HG02973 (cell line): ENCODE data around the gene PLEKHG2.

Experiments
- ATAC-seq: cut with Tn5 transposase; IDR thresholded peaks from one replicate; pipeline ENCODE4 v1.9.1; 2021; ENCODE audit warnings: moderate library complexity; ENCODE audit not compliant: unreplicated experiment

The PLEKHG2 gene

DNA sequence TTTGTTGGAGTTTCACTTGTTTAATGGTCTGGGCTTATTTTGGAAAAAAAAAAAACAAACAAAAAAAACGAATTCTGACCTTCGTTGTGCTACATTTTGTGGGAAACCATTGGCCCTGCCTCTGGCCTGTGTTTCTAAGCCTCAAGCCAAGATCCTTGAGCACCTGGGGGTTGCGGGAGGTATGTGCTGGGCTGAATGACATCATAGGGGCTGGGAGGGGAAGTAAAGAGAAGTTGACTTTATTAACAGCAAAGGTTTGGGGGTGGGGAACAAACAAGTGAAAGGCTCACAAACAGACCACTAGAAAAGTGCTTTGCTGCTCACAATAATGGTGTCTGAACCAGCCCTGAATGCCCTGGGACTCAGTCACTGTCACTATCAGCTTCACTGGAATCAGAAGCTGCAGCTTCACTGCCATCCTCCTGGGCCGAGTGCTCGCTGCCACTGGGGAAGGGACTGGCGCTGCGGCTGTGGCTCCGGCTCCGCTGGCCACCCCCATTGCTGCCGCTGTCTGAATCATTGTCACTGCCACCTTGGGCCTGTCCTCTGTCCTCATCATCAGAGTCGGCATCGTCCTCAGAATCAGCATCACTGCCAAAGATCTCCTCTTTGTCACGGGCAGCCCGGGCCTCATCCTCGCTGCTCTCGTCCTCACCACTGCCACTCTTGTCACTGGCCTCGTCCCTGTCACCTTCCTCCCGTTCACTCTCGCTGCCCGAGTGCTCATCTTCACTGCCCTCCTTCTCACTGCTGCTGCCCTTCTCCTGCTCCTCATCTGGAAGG lies 26.6 kb upstream of the PLEKHG2 start:
- ATAC-seq: no peak

DNA sequence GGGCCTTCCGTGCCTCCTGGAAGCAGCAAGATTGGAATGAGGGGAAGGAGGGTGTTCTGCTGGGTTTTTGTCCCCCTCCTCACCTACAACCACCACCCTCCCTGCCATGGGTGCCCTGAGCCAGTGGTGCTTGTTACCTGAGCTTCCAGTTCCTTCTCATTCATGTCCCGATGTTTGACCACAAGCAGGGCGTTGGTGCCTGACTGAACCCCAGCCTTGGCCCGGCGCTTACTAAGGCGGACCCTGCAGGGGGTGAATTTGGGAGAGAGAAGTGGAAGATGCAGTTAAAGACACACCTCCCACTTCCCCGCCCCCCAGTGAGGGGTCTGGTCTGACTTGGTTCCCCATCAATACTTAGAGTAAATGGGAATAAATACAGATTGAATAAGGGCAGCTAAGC lies 25.9 kb upstream of the PLEKHG2 start:
- no peak for ATAC-seq

DNA sequence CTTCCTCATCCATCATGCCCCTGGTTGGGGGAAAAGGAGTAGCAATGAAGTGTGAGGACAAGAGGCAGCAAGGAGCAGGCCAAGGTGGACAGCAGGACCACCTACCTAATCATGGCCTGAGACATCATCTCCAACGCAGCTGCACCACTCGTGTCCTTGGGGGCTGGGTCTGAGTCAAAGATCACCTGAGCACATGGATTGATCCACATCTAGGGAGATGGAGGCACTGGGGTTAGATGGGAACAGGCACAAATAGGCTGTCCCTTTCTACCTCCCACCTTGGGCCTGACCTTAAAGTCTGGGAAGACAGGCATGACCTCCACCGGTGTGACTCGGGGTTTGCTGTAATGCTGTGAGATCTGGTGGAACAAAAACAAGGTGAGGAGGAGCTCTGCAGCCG lies 23.8 kb upstream of the PLEKHG2 start:
- ATAC-seq: no peak

DNA sequence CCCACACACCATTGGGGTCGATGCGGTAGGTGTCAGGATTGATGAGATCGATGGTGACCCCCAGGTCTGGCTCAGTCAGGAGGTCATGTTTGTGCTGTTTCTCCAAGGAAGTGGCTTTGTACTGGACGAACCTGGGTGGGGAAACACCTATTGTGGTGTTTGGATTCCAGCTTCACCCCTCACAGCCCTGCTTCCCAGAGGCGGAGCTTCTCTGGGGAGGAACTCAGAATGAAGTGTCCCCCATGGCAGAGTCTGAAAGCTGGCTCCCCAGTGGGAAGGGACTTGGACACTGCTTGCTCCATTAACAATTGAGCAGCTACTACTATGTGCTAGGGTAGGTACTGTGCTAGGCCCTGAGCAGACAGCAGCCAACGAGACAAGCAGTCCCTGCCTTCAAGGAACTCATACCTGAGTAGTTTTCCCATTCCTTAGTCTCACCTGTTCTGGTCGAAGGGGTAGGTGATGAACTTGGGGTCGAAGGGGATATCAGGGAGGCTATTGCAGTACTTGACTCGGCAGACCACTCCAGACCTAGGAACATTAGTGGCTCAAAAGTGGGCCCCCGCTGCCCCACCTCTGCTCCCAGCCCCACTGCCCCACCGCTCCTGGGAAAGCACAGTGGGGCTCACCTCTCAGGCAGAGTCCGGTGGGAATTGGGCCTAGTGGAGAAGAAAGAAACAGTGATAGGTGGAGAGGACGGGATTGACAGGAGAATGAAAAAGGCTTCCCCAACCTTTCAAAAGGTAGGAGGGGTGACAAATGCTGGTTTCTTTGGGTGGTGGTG lies 22.6 kb upstream of the PLEKHG2 start:
- no peak for ATAC-seq

DNA sequence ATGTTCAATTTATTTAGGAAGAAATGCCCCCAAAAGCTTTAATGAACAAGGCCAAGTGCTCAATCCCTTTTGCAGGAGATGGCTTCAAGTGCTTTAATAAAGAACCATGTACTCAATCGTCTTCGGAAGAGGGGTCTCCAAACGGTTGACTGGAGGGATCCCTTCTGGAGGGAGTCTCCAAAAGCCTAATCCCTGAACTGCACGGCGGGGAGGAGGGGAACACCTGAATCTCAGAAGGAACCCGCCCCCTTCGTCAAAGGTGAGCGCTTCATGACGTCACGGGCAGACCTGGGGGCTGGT lies 22.1 kb upstream of the PLEKHG2 start:
- no peak for ATAC-seq

DNA sequence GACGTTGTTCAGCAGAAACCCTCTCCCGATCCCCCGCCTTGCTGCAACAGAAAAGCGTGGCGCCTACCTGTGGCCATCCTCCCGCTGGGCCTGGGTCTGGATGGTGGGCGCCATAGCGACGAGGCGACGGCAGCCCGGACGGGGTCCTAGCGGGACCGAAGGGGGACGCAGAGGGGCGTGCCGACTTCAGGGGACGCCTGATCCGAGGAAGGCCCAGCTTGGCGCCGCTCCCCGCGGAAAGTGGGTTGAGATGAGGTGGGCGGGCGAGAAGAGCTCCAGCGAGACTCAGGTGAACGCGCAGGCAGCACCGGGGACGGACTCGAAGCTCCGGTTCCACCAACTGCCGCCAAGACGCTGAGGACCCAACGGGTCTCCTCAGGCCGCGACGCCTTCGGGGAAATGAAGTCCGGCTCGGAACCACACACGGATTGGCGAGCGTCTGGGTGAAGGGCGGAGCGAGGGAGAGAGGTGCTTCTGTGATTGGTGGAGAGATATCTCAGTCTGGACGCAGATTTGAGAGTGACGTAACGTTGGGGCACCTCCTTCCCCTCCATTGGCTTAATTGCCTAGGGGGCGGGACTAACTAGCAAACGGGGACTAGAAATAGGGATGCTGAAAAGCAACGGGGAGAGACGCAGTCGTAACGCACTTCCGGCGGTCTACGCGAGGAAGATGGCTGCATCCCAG lies 21.6 kb upstream of the PLEKHG2 start, which contains the start of the genes MED29 and PAF1:
Gene MED29 (plus strand): TSS at position 628 of the 687 bp plus-strand sequence. CDS start 45 bp downstream, at position 673.
Gene PAF1 (minus strand): TSS at position 356 of the 687 bp plus-strand sequence. CDS start 242 bp downstream, at position 114.
- ATAC-seq: peak; percentile 85

DNA sequence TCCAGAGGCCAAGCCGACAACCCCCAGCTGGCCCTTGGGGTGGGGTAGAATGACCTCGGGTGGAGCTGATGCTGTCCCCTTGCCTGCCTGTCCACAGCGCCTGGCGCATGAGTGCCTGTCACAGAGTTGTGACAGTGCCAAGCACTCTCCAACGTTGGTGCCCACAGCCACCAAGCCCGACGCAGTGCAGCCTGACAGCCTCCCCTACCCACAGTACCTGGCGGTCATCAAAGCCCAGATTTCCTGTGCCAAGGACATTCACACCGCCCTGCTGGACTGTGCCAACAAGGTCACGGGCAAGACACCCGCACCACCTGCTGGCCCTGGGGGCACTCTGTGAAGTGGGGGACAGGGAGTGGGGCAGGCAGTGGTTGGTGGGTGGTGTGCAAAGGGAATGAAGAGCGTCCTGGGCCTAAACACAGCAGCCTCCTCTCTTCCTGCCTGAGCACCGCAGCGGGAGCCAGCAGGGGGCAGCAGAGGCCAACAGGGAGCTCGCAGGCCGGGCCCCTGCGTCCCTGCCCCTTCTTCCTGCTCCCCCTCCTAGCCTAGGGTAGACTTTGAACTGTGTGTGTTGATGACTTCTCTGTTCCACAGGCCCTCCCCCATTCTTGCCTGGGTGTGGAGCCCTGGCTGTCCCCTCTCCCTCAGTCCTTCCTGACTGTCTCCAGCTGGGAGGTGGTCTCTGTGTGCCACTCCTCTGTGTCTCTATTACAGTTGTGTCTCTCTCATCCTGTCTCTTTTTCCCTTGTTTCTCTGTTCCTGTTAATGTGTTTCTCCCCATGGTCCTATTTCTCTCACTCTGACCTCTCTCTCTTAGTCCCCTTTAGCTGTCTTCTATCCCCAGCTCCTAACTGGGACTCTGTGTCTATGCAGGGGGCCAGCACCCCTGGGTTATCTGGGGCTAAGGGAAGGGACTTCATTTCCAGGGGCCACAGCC lies 14.8 kb upstream of the PLEKHG2 start:
- peak; percentile 37 for ATAC-seq

DNA sequence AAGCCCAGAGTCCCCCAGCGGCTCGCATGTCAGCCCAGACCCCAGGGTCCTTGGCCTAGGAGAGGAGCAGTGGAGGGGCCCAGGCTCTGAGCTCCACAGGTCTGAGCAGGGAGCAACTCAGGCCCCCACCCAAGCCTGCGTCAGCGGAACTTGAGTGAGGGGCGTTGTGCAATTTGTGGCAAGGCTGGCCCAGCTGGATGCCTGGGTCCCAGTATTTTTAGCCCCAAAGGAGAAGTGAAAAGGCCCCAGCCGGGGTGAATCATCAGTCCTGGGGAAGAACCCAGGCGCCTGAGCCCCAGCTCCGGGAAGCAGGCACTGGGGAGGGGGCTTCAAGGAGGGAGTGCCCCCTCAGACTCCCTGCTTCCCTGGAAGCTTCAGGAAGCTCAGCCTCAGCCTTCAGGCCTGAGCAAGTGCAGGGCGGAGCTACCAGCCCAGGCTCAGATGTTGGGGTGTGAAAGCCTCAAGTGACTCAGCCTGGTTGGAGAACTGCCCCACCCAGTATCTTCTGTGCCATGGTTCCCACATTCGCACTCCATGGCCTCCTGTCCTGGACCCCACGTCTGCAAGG lies 14.1 kb upstream of the PLEKHG2 start:
- ATAC-seq: no peak

DNA sequence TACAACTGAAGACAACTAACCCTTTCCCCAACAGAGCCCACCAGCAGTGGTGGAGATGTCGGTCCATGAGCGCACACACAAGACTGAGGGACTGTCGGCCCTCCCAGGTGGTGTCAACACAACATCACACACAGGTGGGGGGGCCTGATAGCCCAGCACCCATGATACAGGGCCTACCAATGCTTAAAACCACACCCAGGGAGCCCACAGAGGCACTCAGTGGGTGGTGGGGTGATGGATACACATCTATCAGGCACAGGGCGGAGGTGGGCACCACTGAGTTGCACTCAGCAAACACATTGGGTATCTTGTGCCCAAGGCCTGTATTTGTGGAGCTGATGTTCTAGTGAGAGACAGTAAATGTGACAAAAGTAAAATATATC lies 12.8 kb upstream of the PLEKHG2 start:
- no peak for ATAC-seq

DNA sequence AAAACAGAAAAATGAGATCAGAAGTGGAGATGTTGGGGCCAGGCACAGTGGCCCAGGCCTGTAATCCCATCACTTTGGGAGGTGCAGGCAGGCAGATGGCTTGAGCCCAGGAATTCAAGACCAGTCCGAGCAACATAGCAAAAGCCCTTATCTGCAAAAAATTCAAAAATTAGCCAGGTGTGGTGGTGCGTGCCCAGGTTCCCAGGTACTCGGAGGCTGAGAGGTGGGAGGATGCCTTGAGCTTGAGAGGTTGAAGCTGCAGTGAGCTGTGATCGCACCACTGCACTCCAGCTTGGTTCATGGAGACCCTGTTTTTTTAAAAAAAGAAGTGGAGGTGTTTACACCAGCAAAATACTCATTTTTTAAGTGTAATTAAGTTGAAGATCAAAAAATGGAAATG lies 12.4 kb upstream of the PLEKHG2 start:
- no peak for ATAC-seq

DNA sequence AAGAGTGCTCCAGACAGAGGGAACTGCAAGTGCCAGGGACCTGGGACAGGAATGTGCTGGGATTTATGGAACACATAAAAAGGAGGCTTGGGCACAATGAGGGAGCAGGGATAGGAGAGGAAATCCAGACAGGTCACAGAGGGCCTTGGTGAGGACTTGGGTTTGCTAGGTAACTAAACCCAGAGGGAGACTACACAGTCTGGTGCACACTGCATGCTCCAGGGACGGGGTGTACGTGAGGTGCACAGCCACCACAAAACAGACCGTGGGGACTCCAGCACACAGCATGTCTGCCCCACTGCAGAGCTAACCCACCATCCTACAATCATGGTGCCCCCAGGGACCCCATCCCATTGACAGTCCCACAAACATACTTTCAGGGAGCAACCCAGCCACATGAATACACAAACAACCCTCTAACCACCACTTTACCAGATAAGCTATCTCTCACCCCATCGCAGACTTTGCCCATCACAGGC lies 11.4 kb upstream of the PLEKHG2 start:
- ATAC-seq: no peak

DNA sequence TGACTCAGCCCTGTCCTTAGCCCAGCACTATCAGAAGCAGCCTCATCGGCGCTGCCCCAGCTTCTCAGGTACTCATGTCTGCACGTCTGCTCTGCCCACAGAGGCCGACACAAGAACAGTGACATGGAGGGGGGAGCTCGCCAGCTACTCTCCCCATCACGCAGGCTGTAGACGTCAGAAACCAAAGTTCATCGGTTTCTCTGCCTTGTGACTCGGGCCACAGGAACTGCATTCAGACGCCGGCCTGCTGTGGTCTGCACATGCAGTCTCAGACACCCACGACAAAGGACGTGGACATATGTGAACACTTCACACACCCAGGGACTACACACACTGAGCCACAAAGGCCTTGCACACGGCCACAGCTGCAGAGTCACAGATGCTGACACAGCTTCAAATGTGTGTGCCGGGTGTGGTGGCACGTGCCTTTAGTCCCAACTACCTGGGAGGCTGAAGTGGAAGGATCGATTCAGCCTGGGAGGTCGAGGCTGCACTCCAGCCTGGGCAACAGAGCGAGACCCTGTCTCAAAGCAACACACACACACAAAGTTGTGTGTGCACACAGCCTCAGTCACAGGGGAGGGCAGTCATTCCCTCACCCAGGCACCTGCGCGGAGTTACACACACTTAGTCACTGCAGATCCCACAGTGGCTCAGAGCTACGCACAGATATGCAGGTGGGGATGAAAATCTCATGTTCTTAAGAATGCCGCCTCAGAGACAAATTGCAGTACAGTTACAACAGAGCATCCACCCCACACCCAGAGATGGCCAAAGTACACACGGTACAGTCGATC lies 10.7 kb upstream of the PLEKHG2 start:
- no peak for ATAC-seq

DNA sequence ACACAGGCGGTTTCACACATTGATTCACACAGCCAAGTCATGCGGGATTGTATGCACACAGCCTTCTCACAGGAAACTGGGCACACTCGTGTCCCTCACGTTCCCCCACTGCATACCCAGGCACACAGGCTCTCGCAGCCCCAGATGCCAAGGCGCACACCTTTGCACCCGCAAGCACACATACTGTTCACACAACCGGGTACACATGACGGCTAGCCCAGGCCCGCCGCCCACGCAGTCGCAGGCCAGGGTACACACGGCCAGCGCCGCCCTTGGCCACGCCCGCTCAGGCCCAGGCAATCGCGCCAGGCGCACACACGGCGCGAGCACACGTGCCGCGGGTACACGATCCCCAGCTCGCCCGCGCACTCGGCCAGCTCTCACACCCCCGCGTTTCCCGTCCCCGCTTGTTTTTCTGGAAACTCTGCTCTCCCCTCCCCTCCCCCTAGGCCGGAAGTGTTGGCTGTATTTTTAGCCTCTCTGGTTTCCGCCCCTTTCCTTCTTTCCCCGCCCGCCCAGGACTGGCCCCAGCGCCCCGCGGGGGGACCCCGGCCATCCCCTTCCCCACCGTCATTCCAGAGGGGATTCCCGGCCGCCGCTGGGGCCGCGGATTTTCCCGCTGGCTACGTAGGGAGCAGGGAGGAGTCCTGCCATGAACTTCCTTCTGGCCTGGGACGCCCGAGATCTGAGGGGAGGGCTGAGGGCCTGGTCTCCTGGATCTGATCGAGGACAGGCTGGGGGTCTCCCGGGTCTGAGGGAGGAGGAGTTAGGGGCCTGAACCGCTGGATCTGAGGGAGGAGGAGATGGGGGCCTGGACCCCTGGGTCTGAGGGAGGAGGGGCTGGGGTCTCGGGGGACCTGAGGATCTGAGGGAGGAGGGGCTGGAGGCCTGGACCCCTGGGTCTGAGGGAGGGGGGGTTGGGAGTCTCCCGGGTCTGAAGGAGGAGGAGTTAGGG lies 9.8 kb upstream of the PLEKHG2 start:
- ATAC-seq: no peak

DNA sequence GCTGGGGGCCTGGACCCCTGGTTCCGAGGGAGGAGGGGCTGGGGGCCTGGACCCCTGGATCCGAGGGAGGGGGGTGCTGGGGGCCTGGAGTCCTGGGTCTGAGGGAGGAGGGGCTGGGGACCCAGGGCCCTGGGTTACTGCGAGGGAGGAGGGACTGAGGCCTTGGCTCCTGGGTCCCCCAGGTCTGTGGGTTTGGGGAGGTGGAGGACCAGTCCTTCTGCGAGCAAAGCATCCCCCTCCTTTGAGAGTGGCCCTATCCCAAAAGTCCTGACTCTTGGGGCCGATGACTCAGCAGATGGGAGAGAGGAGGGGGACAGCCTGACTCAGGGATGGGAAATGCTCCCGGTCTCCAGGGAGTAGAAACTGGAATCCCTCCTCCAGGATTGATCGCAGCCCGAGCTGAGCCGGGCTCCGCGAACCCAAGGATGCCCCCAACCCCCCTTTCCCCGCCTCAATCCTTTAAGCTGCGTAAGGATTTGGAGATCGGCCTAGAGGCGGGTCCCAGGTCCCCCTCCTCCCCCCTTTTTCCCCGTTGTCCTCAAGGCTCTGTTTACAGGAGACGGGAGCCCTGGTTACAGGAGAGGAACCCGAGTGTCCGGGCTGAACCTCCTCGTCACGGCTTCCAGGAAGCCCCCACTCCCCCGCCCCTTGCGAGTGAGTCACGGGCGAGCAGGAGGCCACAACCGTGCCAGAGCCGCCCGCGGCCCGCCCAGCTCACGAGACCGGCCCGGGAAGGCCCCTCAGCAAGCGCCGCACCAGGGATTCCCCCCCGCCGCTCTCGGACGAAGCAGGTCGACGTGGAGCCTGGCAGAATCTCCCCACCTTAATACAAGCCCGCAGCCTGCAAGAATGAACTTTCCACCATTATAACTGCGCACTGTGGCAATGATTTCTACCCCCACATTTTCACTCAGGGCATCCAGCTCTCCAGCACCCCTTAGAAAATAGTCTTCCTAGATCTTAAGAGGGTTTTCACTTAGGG lies 8.8 kb upstream of the PLEKHG2 start:
- ATAC-seq: peak; percentile 28

DNA sequence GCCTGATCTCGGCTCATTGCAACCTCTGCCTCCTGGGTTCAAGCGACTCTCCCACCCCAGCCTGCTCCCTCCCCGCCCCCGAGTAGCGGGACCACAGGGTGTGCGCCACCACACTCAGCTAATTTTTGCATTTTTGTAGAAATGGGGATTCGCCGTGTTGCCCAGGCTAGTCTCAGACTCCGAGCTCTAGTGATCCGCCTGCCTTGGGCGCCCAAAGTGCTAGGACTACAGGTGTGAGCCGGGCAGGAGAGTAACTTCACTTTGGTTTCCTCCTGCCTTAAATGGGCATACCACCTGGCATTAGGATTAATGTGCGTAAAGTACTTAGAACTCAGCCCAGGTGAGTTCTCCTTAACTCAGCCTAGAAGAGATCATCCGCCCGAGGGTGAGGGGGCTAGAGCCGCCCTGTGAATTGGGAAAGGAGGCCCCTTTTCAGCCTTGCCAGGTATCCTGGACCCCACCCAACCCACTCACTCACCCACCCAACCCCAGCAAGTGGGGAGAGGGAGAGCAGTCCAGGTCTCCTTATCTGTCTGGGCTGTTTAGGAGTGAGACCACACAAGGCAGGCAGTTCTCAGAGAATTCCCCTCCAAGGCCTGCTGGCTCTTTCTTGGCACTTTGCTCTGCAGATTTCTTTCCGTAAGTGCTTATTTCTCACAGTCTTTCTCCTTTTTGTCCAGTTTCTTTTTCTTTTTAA lies 7.1 kb upstream of the PLEKHG2 start:
- ATAC-seq: no peak

DNA sequence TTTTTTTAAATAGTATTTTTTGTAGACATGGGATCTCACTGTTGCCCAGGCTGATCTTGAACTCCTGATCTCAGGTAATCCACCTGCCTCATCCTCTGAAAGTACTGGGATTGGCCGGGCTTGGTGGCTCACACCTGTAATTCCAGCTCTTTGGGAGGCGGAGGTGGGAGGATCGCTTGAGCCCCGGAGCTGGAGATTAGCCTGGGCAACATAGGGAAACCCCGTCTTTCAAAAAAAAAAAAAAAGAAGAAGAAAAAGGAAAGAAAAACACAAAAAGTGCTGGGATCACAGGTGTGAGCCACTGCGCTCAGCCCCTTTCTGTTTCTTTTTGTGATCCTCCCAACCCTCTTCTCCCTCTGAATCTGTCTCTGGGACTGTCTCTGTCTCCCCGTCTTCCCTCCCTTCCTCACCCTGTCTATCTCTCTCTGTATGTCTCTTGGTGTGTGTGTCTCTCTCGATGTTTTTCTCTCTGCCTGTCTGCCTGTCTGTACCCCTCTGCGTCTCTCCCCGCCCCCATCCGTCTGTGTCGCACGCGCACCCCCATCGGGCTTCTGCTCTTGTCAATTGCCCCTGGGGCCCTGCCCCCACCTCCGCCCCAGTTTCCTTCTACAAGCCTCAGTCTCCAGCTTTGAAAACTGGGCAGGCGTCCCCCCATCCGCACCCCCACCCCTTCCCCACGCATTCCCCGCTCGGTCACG lies 6.4 kb upstream of the PLEKHG2 start:
- ATAC-seq: no peak
